Brain microvascular endothelial cell (primary cell): ENCODE data around the gene RFXAP.

ENCODE experiments used
- DNase-seq: peaks from one replicate; pipeline ENCODE4 v3.0.0-alpha.2; 2020
- H3K27ac ChIP-seq: fragments of 250-450 bp; sonication (Bioruptor Pico); 2 replicates; pipeline ENCODE4 v1.5.1; 2020; ENCODE audit warnings: mild to moderate bottlenecking, moderate library complexity
- H3K27me3 ChIP-seq: fragments of 250-450 bp; sonication (Bioruptor Pico); replicated peaks from 2 replicates; pipeline ENCODE4 v1.5.1; 2020; ENCODE audit warnings: mild to moderate bottlenecking
- H3K36me3 ChIP-seq: fragments of 250-450 bp; sonication (Bioruptor Pico); replicated peaks from 2 replicates; pipeline ENCODE4 v1.5.1; 2020; ENCODE audit warnings: mild to moderate bottlenecking
- H3K4me3 ChIP-seq: 2 replicates; pipeline ENCODE4 v1.5.1; 2011; ENCODE audit warnings: low read depth, mild to moderate bottlenecking, control low read depth, low read length, moderate library complexity
- in situ Hi-C: cut with HindIII; loops from 2 replicates; pipeline ENCODE4 v1.10.0; 2017; ENCODE audit warnings: low sequenced_read_pairs, low pct_ligation_motif_present
- TF ChIP-seq, protein P1 (sequence below): IDR thresholded peaks from 2 replicates; pipeline ENCODE4 v1.5.1; 2011; ENCODE audit warnings: low read depth, mild to moderate bottlenecking, moderate library complexity, low read length, control low read depth, inconsistent platforms; ENCODE audit errors: missing control alignments

The RFXAP gene, protein sequence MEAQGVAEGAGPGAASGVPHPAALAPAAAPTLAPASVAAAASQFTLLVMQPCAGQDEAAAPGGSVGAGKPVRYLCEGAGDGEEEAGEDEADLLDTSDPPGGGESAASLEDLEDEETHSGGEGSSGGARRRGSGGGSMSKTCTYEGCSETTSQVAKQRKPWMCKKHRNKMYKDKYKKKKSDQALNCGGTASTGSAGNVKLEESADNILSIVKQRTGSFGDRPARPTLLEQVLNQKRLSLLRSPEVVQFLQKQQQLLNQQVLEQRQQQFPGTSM

DNA sequence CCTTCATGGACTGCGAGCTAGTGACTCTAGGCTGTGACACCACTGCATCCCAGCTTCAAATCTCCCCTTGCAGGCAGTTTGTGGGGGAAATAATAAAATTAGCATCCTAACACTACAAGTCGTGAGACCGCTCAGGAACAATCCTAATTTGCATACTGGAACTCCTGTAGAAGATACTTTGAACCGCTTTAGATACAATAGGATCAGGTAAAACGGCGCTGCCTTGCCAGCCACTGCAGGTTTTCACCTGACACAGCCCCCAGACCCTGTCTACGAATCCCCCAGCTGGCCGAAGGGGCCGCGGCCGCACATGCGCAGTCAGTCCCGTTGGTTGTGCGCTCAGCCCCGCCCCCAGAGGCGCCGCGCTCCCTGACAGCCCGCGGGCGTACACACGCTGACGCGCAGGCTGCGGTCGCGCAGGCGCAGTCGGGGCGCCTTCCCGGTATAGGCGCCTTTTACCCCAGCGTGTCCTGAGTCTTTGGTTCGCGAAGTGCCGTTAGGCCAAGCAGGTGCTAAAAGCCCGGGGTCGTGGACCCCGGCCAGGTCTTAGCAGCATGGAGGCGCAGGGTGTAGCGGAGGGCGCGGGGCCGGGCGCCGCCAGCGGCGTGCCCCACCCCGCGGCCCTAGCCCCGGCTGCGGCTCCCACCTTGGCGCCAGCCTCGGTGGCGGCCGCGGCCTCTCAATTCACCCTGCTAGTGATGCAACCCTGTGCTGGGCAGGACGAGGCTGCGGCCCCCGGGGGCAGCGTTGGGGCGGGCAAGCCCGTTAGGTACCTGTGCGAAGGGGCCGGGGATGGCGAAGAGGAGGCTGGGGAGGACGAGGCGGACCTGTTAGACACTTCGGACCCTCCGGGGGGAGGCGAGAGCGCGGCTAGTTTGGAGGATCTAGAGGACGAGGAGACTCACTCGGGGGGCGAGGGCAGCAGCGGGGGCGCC is at the start of gene RFXAP:
Gene RFXAP (plus strand): TSS at position 419 of the 935 bp plus-strand sequence. CDS start 136 bp downstream, at position 555.
- DNase-seq = peak; percentile 74
- no peaks in the 10 kb centered on the region for H3K27me3 ChIP-seq
- in situ Hi-C loops = no loop called here
- peak within 1 kb of the TSS; percentile 74 for H3K4me3 ChIP-seq
- TF ChIP-seq, protein P1, sequence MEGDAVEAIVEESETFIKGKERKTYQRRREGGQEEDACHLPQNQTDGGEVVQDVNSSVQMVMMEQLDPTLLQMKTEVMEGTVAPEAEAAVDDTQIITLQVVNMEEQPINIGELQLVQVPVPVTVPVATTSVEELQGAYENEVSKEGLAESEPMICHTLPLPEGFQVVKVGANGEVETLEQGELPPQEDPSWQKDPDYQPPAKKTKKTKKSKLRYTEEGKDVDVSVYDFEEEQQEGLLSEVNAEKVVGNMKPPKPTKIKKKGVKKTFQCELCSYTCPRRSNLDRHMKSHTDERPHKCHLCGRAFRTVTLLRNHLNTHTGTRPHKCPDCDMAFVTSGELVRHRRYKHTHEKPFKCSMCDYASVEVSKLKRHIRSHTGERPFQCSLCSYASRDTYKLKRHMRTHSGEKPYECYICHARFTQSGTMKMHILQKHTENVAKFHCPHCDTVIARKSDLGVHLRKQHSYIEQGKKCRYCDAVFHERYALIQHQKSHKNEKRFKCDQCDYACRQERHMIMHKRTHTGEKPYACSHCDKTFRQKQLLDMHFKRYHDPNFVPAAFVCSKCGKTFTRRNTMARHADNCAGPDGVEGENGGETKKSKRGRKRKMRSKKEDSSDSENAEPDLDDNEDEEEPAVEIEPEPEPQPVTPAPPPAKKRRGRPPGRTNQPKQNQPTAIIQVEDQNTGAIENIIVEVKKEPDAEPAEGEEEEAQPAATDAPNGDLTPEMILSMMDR = no peak
- H3K27ac ChIP-seq = peak within 1 kb of the TSS; percentile 46
- H3K36me3 ChIP-seq = no peaks in the 10 kb centered on the region

DNA sequence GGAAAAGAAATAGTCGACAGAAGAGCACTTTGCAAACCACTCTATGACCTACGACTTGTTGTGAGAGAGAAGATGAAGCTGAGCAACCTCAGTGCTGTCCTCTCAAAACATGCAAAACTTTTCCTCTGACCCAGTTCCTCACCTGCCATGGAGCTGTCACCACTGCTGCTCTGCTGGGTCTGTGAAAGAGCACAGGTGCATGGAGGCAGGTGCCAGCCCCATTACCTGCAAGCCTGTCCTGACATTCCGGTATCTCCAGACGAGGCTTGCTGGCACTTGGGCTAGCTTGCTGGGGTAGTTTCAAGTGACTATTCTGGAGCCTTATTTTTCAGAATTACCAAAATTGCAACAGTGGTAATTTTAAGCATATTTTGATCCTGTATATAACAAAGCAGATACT is 49.5 kb upstream of the RFXAP start:
- in situ Hi-C loops = no loop called here
- H3K4me3 ChIP-seq = no peak overlapping the region
- H3K27ac ChIP-seq = no peak overlapping the region
- DNase-seq = no peak
- TF ChIP-seq, protein P1 = no peak
- no peaks in the 10 kb centered on the region for H3K36me3 ChIP-seq
- H3K27me3 ChIP-seq = no peaks in the 10 kb centered on the region

DNA sequence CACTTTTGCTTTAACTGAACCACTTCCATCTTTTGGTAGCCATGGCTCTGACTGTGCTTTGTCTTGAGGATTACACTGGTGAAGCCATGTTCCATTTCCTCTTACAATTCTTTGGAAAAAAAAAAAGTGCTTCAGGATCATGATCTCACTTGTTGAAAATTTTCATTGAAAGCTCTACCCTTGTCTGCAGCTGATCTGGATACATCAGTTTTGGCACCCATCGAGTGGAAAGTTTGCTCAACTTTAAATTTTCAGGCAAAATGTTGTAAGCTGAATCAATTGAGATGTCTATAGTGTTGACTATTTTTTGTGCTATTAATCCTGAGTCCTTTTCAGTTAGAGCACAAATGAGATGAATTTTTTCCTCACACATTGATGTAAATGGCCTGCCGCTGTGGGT is 48.3 kb upstream of the RFXAP start:
- TF ChIP-seq, protein P1 = no peak

DNA sequence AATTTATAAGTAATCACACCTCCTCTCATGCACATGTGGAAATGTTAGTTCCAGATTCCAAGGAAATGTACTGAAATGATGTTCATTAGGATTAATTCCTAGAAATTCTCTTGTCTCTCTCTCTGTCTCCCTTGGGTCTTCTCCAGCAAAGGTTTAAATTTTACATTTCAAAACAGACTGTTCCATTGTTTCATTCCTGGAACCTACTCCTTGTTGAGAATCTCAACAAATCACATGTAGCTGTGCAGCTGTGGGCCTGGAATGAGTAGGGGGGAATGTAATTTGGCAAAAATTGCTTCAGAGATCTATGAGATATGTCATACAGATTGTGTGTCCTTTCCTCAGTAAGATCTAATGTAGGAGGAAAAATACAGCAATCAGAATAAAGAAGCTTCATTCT is 46.2 kb upstream of the RFXAP start:
- H3K4me3 ChIP-seq = no peak overlapping the region
- in situ Hi-C loops = no loop called here
- no peak overlapping the region for H3K27ac ChIP-seq
- H3K36me3 ChIP-seq = no peaks in the 10 kb centered on the region
- TF ChIP-seq, protein P1 = no peak
- H3K27me3 ChIP-seq = no peaks in the 10 kb centered on the region
- DNase-seq = no peak

More for the DNA sequence above, 48.3 kb upstream of the RFXAP start:
- no peaks in the 10 kb centered on the region for H3K36me3 ChIP-seq
- no peak overlapping the region for H3K27ac ChIP-seq
- H3K4me3 ChIP-seq = no peak overlapping the region
- in situ Hi-C loops = no loop called here
- no peaks in the 10 kb centered on the region for H3K27me3 ChIP-seq
- DNase-seq = no peak

DNA sequence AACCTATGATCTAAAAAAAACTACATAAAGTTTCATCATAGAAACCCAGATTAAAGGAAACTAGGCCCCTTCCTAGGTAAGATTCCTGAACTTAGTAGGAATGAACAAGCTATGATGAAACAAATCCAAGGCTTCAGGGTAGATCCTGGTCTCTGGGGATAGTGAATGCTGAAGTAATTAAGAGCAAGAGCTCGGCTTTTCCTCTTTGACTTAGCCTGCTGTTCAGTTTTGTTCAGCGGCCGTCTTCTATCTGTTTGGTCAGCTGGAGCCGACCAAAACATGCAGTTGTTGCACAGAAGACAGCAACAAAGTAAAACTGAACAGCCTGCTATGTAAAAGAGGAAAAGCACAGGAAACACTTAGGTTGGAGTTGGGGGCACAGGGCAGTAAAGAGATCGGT is 44.1 kb upstream of the RFXAP start:
- DNase-seq = no peak
- TF ChIP-seq, protein P1 = no peak
- Histone ChIP-seq H3K27ac (no peak overlapping the region), H3K27me3 (no peaks in the 10 kb centered on the region), H3K4me3 (no peak overlapping the region), H3K36me3 (no peaks in the 10 kb centered on the region)
- in situ Hi-C loops = no loop called here
